DMS153 treated with DMSO at 0.1 percent for 48 hours (cell line): Measurements from ENCODE around the gene NUCKS1.

Source experiments
- DNase-seq: peaks from one replicate; lab custom pipeline; 2025; ENCODE audit not compliant: unreplicated experiment; lab: John Stamatoyannopoulos, UW

The NUCKS1 gene

DNA sequence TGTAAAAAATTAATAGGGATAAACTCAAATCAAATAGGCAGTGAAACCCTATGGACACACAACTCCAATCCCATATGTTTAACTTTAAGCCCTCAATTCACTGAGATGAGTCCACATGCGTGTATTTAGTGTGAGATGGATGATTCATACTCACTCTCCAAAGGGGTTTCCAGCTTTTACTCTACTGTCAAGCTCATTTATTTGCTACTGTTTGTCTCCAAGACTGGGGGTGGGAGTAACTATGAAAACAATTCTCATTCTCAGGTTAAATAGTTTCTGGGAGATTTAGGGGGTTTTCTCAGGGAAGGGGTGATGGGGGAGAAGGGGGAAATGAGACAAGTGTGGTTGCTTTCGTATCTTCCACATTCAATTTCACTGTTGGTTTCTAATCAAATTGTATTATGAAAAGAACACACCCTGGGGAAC, 22.6 kb upstream of the NUCKS1 start:
- DNase-seq, result no peak

- no peak for DNase-seq
Measured at GRCh38 chr1:205770618-205771017, 20.6 kb upstream of the NUCKS1 start.

DNA sequence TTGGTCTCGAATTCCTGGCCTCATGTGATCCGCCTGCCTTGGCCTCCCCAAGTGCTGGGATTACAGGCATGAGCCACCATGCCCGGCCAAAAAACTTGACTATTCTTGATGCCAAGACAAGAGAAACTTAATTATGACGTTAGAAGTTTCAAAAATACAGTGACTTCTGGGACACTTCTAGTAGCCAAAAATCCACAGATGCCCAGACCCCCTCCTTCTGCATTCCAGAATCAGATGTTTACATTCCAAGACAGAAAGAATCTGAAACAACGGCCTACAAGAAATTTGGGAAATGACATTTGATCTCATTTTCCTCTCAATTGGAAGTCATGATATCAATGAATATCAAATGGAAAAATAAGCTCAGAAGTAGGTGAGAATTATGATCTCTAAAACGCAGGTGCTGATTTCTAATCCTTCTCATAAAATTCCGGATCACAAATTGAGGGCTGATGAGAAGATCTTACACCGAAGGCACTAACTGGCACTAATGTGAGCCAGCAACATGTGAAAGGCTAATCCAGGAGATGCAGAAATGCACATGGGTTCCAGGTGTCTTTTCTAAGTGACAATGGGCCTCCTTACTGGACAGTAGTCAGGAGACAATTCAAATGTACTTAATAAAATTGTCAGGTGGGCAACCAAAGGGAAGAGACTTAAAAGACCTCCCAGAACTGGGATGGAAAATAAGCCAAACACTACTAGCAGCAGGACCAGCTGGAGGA, 19.8 kb upstream of the NUCKS1 start:
- DNase-seq, result no peak

DNA sequence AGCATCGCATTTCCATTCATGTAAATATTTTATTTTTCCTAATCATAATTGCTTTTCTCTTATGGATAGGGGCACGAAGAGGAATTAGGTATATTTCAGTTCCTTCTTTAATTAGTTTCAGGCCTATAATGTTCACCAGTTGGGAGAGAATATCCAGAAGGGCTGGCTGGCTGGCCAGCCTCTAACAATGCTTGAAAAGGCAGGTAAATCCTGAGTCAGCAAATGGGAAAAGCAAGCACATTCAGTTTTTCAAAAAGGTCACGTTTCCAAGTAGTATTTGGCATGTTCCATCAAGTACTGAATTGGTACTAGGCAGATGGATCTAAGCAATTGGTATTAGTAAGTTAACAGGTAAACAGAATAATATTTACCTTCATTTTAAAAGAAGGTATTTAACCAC, 17.3 kb upstream of the NUCKS1 start:
- no peak for DNase-seq

- no peak for DNase-seq
Measured at GRCh38 chr1:205766570-205766969, 16.6 kb upstream of the NUCKS1 start.

GRCh38 chr1:205766038-205766437, 16.1 kb upstream of the NUCKS1 start:
- no peak for DNase-seq

GRCh38 chr1:205764578-205764977, 14.6 kb upstream of the NUCKS1 start:
- DNase-seq, result no peak

GRCh38 chr1:205763980-205764379, 14.0 kb upstream of the NUCKS1 start:
- DNase-seq, result no peak

DNA sequence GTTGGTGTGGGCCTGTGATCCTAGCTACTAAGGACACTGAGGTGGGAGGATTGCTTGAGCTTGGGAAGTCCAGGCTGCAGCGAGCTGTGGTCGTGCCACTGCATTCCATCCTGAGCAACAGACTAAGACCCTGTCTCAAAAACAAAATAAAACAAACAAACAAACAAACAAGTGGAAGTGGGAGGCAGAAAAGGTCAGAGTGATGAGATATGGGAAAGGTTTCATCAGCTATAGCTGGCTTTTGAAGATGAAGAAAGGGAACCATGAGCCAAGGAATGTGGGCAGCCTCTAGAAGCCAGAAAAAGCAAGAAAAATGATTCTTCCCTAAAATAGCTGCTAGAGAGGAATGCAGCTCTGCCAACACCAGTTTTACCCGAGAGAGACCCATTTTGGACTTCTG, 10.6 kb upstream of the NUCKS1 start:
- DNase-seq, result no peak

GRCh38 chr1:205756552-205756951, 6.6 kb upstream of the NUCKS1 start:
- no peak for DNase-seq

DNA sequence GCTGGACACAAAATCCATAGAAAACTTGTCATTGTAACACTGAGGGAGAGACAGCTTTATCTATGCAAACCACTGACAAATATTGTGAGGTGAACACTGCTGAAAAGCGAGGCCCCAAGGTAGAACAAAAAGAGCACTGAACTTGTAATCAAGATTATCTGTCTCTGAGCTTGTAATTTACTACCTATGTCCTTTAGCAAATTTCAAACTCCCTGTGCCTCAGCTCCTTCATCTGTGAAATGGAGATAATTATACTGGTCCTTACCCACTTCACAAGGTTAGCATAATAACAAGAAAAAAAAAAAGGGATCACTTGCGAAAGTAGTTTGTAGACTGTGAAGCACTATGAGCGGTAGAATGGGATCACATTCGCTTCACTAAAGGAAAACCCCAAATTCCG, 4.9 kb upstream of the NUCKS1 start:
- DNase-seq, result no peak

- DNase-seq, result no peak
Measured at GRCh38 chr1:205751036-205751651, 1.2 kb upstream of the NUCKS1 start.

DNA sequence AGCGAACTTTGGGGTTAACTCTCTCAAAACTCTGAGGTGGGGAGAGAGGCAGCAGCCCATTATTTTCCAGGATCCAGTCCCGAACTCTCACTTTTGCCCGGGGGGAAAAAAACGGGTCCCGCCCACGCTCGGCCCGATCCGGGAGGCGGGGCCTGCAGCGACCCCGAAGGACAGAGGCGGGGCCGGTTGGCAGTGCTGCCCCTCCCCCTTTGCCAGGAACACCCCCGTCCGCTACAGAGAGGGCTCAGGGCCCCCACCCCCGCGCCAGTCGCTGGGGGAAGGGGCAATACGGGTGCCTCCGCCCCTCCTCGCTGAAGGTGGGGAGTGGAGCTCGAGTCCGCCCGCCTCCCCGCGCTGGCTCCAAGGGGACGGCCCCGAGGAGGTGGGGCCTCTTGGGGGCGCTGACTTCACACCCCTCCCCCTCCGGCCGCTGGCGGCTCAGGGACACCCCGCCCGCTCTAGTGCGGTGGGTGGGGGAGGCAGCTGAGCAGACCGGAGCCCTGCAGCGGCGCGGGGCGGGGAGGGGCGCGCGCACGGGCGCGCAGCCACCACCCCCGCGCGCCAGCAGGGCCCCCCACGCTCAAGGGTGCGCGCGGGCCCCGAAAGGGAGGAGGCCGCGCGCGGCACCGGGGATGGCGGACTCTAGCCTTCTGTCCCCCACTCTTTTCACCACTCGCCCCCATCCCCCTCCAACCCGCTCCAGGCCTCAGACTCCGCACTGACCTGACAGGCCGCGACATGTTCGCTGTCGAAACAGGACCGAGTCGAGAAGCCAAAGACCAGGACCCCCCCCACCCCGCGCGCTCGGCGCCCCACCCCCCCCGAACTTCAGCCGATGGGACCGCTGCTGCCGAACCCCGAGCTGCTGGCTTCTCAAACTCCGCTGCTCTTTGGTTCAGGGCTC, 496 bp downstream of the NUCKS1 start:
- peak; percentile 92 for DNase-seq

GRCh38 chr1:205748403-205749233, 1.4 kb downstream of the NUCKS1 start:
- peak; percentile 48 for DNase-seq

GRCh38 chr1:205746757-205747412, 3.1 kb downstream of the NUCKS1 start:
- no peak for DNase-seq

DNA sequence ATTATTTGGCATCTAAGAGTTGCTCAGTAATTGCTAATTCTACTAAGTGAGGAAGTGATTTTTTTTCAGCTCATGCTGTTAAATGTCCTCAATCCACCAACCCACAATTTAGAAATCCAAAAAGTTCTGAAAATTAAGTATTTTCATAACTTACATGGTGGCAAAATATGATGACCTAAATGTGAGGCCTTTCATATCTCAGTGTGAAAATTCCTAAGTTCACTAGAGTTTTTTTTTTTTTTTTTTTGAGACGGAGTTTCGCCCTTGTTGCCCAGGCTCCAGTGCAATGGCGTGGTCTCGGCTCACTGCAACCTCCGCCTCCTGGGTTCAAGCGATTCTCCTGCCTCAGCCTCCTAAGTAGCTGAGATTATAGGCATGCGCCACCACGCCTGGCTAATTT, 5.6 kb downstream of the NUCKS1 start:
- no peak for DNase-seq

- DNase-seq, result no peak
Measured at GRCh38 chr1:205743977-205744376, 6.0 kb downstream of the NUCKS1 start.

DNA sequence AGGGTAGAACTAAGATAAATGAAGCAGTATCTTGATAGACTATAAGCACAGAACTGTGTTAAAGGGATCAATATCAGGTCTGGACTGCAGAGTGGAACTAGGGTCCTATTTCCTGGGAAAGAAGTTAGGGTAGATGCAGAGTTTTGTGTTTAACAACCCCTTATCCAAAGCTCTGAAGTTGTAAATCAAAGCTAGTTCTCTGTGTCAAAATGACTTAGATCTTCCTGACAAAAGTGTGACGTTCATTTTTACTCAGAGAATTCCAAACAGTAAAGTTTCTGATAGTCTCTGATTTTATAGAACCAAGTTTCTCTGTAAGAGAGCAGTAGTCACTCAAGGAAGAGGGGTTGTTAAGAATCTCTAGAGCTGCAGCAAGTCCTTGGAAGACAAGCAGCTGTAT, 8.3 kb downstream of the NUCKS1 start:
- DNase-seq, result no peak

GRCh38 chr1:205739348-205740160, 10.4 kb downstream of the NUCKS1 start:
- no peak for DNase-seq

- DNase-seq, result no peak
Measured at GRCh38 chr1:205735218-205735617, 14.8 kb downstream of the NUCKS1 start.
